NB4 (cell line): ENCODE measurements around the gene CREB5.

Source experiments
- MAX ChIP-seq: IDR thresholded peaks from 2 replicates; pipeline ENCODE4 v1.6.1; 2011; ENCODE audit warnings: low read depth, low read length
- POLR2A ChIP-seq: IDR thresholded peaks from 2 replicates; pipeline ENCODE4 v1.6.1; 2011; ENCODE audit warnings: mild to moderate bottlenecking; ENCODE audit not compliant: insufficient read length; ENCODE audit errors: extremely low read depth

- TF ChIP-seq MAX (no peak), POLR2A (no peak)
Measured at GRCh38 chr7:28446131-28446530, 33.8 kb downstream of the CREB5 start.
